Measurements from ENCODE around the gene AGR2. TPM values are rescaled to one million over a fixed set of nuclear protein-coding genes. Genes with fewer than 3 reads are reported as not detected.

AGR2 gene
- total RNA-seq, 2 experiments from 2014 or later, result not detected

DNA sequence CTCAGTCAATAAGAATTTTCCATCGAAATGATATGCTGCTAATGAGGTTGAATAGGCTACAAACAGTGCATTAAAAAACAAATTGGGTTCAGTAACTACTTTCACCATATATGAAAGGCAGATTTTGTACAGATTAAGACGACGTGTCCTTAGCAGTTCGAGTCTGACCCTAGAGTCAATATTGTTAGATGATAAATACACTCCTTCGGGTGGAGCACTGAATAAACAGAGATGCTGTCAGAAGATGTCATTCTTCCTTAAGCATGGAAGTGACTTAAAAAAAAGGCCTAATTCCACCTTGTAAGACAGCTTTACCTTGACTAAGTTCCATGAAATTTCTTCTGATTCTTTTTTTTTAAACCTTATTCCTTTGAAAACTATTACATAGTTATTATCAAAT lies 5.8 kb upstream of the AGR2 start:
- no peak overlapping the region for H3K27ac Mint-ChIP-seq

DNA sequence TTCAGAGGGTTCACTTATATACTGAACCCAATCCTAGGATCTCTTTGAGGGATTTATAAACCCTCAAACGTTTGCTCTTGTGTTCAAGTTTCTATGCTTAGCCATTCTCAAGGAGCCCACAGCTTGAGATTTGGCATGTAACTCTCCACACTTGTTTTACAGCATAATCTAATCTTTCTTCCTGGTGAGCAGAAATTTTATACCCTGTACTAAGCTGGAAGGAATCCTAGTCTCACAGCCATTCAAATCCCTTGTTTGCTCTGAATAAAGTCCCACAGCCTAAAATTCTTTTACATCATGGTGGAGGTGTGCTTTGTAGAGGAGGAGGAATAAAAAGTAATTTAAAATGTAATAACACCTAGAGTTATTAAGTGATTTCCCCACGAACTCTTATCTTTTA lies 5.3 kb upstream of the AGR2 start:
- Mint-ChIP-seq H3K4me3 (no peak overlapping the region), H3K27me3 (peaks cover 4% of the 10 kb centered on the region), H3K27ac (no peak overlapping the region), H3K4me1 (ENCODE audit: low read depth) (no peaks in the 10 kb centered on the region), H3K36me3 (ENCODE audit: low read depth) (no peaks in the 10 kb centered on the region), H3K9me3 (no peaks in the 10 kb centered on the region)
- Histone ChIP-seq H3K27ac (ENCODE audit: low read depth in 1 of 2, low read length in 2 of 2) (no peak overlapping the region), H3K36me3 (ENCODE audit: insufficient read depth, low read length) (no peaks in the 10 kb centered on the region), H3K27me3 (ENCODE audit: control insufficient read depth in 1 of 2, insufficient read depth in 2 of 2, low read length in 2 of 2) (peaks cover 0 to 3% of the 10 kb centered on the region in 2 experiments), H3K9me3 (ENCODE audit: control insufficient read depth in 1 of 2, insufficient read depth in 1 of 2, low read length in 2 of 2) (no peaks in the 10 kb centered on the region), H3K4me1 (ENCODE audit: insufficient read depth, low read length) (no peaks in the 10 kb centered on the region), H3K4me3 (ENCODE audit: low read length) (no peak overlapping the region)
- DNase-seq, result no peak
- intact Hi-C loops (cut with DNase I, micrococcal nuclease), result no loop called here
- POLR2A ChIA-PET, result no interaction called here
- ATAC-seq (ENCODE audit: poor library complexity), result no peak
- TF ChIP-seq, protein P1, sequence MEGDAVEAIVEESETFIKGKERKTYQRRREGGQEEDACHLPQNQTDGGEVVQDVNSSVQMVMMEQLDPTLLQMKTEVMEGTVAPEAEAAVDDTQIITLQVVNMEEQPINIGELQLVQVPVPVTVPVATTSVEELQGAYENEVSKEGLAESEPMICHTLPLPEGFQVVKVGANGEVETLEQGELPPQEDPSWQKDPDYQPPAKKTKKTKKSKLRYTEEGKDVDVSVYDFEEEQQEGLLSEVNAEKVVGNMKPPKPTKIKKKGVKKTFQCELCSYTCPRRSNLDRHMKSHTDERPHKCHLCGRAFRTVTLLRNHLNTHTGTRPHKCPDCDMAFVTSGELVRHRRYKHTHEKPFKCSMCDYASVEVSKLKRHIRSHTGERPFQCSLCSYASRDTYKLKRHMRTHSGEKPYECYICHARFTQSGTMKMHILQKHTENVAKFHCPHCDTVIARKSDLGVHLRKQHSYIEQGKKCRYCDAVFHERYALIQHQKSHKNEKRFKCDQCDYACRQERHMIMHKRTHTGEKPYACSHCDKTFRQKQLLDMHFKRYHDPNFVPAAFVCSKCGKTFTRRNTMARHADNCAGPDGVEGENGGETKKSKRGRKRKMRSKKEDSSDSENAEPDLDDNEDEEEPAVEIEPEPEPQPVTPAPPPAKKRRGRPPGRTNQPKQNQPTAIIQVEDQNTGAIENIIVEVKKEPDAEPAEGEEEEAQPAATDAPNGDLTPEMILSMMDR (IDR thresholded peaks at IDR 0.05), result no peak
- CTCF ChIA-PET, result no interaction called here

More for the DNA sequence above, 5.8 kb upstream of the AGR2 start:
- TF ChIP-seq, protein P1 (IDR thresholded peaks at IDR 0.05), result no peak
- peaks cover 4% of the 10 kb centered on the region for H3K27me3 Mint-ChIP-seq
- Histone ChIP-seq H3K27ac (ENCODE audit: low read depth in 1 of 2, low read length in 2 of 2) (no peak overlapping the region), H3K9me3 (ENCODE audit: control insufficient read depth in 1 of 2, insufficient read depth in 1 of 2, low read length in 2 of 2) (no peaks in the 10 kb centered on the region), H3K27me3 (ENCODE audit: control insufficient read depth in 1 of 2, insufficient read depth in 2 of 2, low read length in 2 of 2) (peaks cover 0 to 3% of the 10 kb centered on the region in 2 experiments), H3K4me1 (ENCODE audit: insufficient read depth, low read length) (no peaks in the 10 kb centered on the region), H3K4me3 (ENCODE audit: low read length) (no peak overlapping the region), H3K36me3 (ENCODE audit: insufficient read depth, low read length) (no peaks in the 10 kb centered on the region)
- H3K4me1 Mint-ChIP-seq (ENCODE audit: low read depth), result no peaks in the 10 kb centered on the region
- H3K36me3 Mint-ChIP-seq (ENCODE audit: low read depth), result no peaks in the 10 kb centered on the region
- no peaks in the 10 kb centered on the region for H3K9me3 Mint-ChIP-seq
- CTCF ChIA-PET, result no interaction called here
- no peak overlapping the region for H3K4me3 Mint-ChIP-seq
- DNase-seq, result no peak
- POLR2A ChIA-PET, result no interaction called here
- intact Hi-C loops (cut with DNase I, micrococcal nuclease), result no loop called here
- no peak for ATAC-seq (ENCODE audit: poor library complexity)

DNA sequence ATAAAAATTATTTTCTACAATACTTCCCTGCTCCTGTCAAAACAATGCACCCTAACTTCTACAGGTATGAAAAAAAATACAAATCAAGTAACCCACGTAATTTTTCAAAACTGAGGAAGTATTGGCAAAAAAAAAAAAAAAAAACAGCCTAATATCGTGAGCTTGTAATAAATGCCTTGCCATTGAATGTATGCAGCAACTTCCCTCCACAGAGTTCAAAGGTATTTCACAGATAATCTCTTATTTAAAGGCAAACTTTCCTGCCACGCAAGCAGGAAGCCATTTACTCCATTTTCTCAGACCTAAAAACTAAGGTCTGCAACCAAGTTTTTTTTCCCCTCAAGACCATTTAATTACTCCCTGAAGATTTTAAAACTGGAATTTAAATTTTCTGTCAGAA lies 642 bp upstream of the AGR2 start:
- Mint-ChIP-seq H3K27ac (no peak overlapping the region), H3K36me3 (ENCODE audit: low read depth) (no peaks in the 10 kb centered on the region), H3K4me1 (ENCODE audit: low read depth) (no peaks in the 10 kb centered on the region), H3K9me3 (no peaks in the 10 kb centered on the region), H3K27me3 (peaks cover 4% of the 10 kb centered on the region), H3K4me3 (no peak overlapping the region)
- TF ChIP-seq, protein P1 (IDR thresholded peaks at IDR 0.05), result no peak
- ATAC-seq (ENCODE audit: poor library complexity) (no peak), DNase-seq (no peak)
- ChIA-PET POLR2A (no interaction called here), CTCF (no interaction called here)
- Histone ChIP-seq H3K27ac (ENCODE audit: low read depth in 1 of 2, low read length in 2 of 2) (no peak overlapping the region), H3K4me1 (ENCODE audit: insufficient read depth, low read length) (no peaks in the 10 kb centered on the region), H3K27me3 (ENCODE audit: control insufficient read depth in 1 of 2, insufficient read depth in 2 of 2, low read length in 2 of 2) (peaks cover 0 to 3% of the 10 kb centered on the region in 2 experiments), H3K36me3 (ENCODE audit: insufficient read depth, low read length) (no peaks in the 10 kb centered on the region), H3K4me3 (ENCODE audit: low read length) (no peak overlapping the region), H3K9me3 (ENCODE audit: control insufficient read depth in 1 of 2, insufficient read depth in 1 of 2, low read length in 2 of 2) (no peaks in the 10 kb centered on the region)
- intact Hi-C loops (cut with DNase I, micrococcal nuclease), result no loop called here

All from CD4-positive, alpha-beta T cell (primary cell).